Mesendoderm (in vitro differentiated cells): ENCODE data around the gene ESYT1.
A peak's percentile ranks its signal among the peaks of the same experiment; 100 is the strongest.

Experiments used
- DNase-seq: peaks from one replicate; pipeline ENCODE4 v3.0.0; 2013
- H2AK5ac ChIP-seq: 2 replicates; pipeline ENCODE4 v1.6.1; 2013; ENCODE audit warnings: low read length, inconsistent platforms
- H2BK120ac ChIP-seq: 2 replicates; pipeline ENCODE4 v1.6.1; 2013; ENCODE audit warnings: low read depth, mild to moderate bottlenecking, low read length, moderate library complexity, mixed read lengths
- H2BK15ac ChIP-seq: replicated peaks from 2 replicates; pipeline ENCODE4 v1.6.1; 2013; ENCODE audit warnings: low read depth, mild to moderate bottlenecking, moderate library complexity
- H2BK5ac ChIP-seq: 2 replicates; pipeline ENCODE4 v1.6.1; 2013; ENCODE audit warnings: low read length, inconsistent platforms
- H3K18ac ChIP-seq: 2 replicates; pipeline ENCODE4 v1.6.1; 2013; ENCODE audit warnings: mild to moderate bottlenecking, low read length, mixed read lengths
- H3K23ac ChIP-seq: one replicate; pipeline ENCODE4 v1.6.1; 2013; ENCODE audit warnings: low read length
- H3K27ac ChIP-seq: 2 replicates; pipeline ENCODE4 v1.5.1; 2013; ENCODE audit warnings: low read depth, mild to moderate bottlenecking, inconsistent platforms, low read length, moderate library complexity
- H3K27me3 ChIP-seq: 2 replicates; pipeline ENCODE4 v1.6.1; 2013; ENCODE audit warnings: low read length, control low read depth, mild to moderate bottlenecking, inconsistent platforms; ENCODE audit not compliant: insufficient read depth, poor library complexity
- H3K36me3 ChIP-seq: 2 replicates; pipeline ENCODE4 v1.6.1; 2013; ENCODE audit warnings: low read length, inconsistent platforms; ENCODE audit not compliant: control insufficient read depth, insufficient read depth
- H3K4ac ChIP-seq: one replicate; pipeline ENCODE4 v1.6.1; 2013; ENCODE audit warnings: low read depth, mild to moderate bottlenecking, low read length, moderate library complexity
- H3K4me1 ChIP-seq: 2 replicates; pipeline ENCODE4 v1.6.1; 2013; ENCODE audit warnings: low read depth, low read length, inconsistent platforms; ENCODE audit not compliant: control insufficient read depth
- H3K4me2 ChIP-seq: 2 replicates; pipeline ENCODE4 v1.6.1; 2013; ENCODE audit warnings: low read length
- H3K4me3 ChIP-seq: 2 replicates; pipeline ENCODE4 v1.5.1; 2013; ENCODE audit warnings: mild to moderate bottlenecking, low read length
- H3K56ac ChIP-seq: one replicate; pipeline ENCODE4 v1.6.1; 2013; ENCODE audit warnings: low read length
- H3K79me1 ChIP-seq: 2 replicates; pipeline ENCODE4 v1.6.1; 2013; ENCODE audit warnings: low read length, inconsistent platforms
- H3K79me2 ChIP-seq: 2 replicates; pipeline ENCODE4 v1.6.1; 2013; ENCODE audit warnings: mild to moderate bottlenecking, low read length; ENCODE audit not compliant: control insufficient read depth, insufficient read depth
- H3K9ac ChIP-seq: 2 replicates; pipeline ENCODE4 v1.6.1; 2013; ENCODE audit warnings: low read length, inconsistent platforms
- H4K5ac ChIP-seq: one replicate; pipeline ENCODE4 v1.6.1; 2013; ENCODE audit warnings: low read length
- H4K8ac ChIP-seq: one replicate; pipeline ENCODE4 v1.6.1; 2013; ENCODE audit warnings: low read depth, mild to moderate bottlenecking, control low read depth, low read length, moderate library complexity
- WGBS: extraction: QIAGEN DNeasy Blood & Tissue Kit; methylation state at CpG from one replicate; pipeline ENCODE4 v1.1.7; 2013; ENCODE audit warnings: low lambda C conversion rate, missing lambda C conversion rate; ENCODE audit not compliant: insufficient coverage; ENCODE audit errors: extremely low coverage; 5-methylcytosine and 5-hydroxymethylcytosine counted together

Gene ESYT1

GRCh38 chr12:56128670-56129205, 671 bp downstream of the ESYT1 start:
- DNase-seq = no peak
- H3K79me2 ChIP-seq = peaks cover 4% of the 10 kb centered on the region
- no CpG with 5 or more reads among the region's 20 CpGs for WGBS

DNA sequence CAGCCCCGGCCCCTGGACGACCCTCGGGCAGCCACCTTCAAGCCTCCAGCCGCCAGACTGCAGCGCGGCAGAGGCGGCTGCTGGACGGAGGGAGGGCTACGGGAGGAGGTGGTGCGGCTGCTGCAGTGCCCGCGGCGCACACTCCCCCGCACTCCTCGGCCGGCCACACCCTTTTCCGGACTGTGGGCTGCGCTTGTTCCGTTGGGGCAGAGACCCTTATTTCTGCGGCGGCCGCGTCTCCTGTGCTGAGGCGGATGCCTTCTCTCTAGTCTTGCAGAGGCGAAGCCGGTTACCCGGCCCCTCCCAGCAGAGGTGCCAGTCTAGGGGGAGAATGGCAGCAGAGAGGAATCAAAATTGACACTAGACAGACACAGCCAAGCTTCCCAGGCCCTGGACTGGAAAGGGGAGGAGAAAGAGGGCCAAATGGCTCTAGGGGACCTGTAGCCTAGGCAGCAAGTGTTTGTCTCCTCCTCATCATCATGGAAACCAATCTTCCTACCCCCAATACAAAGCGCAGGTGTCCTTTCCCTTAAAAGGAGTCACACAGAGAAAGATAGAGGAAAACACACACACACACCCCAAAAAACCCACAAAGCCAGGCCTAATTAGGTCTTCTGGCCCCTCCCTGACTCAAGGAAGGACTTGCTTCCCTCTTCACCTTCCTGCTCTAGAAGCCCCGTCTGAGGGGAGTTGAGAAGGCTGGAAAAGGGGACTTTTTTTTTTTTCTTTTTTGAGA, 1.3 kb downstream of the ESYT1 start:
- H3K4me3 ChIP-seq = peak overlapping the region; percentile 76
- H3K4ac ChIP-seq = no peak overlapping the region
- H3K36me3 ChIP-seq = peaks cover 9% of the 10 kb centered on the region
- peaks cover 8% of the 10 kb centered on the region for H3K4me1 ChIP-seq
- no peak overlapping the region for H4K5ac ChIP-seq
- H3K27ac ChIP-seq = no peak overlapping the region
- H3K18ac ChIP-seq = no peak overlapping the region
- peak overlapping the region; percentile 73 for H2AK5ac ChIP-seq
- peak overlapping the region; percentile 1 for H3K23ac ChIP-seq
- no peak overlapping the region for H4K8ac ChIP-seq
- no peaks in the 10 kb centered on the region for H3K27me3 ChIP-seq
- H3K56ac ChIP-seq = peak overlapping the region; percentile 86
- WGBS = no CpG with 5 or more reads among the region's 29 CpGs
- peaks cover 4% of the 10 kb centered on the region for H3K79me2 ChIP-seq
- no peak overlapping the region for H2BK15ac ChIP-seq
- DNase-seq = peak; percentile 66
- H3K79me1 ChIP-seq = peaks cover 10% of the 10 kb centered on the region
- H2BK5ac ChIP-seq = no peak overlapping the region
- peak overlapping the region; percentile 98 for H3K4me2 ChIP-seq
- peak overlapping the region; percentile 72 for H3K9ac ChIP-seq
- no peak overlapping the region for H2BK120ac ChIP-seq

More at GRCh38 chr12:56128670-56129205, 671 bp downstream of the ESYT1 start:
- peak overlapping the region; percentile 72 for H3K9ac ChIP-seq
- H4K8ac ChIP-seq = no peak overlapping the region
- no peak overlapping the region for H2BK120ac ChIP-seq
- peaks cover 5% of the 10 kb centered on the region for H3K36me3 ChIP-seq
- H3K4me2 ChIP-seq = peak overlapping the region; percentile 98
- H3K4ac ChIP-seq = no peak overlapping the region
- peaks cover 12% of the 10 kb centered on the region for H3K79me1 ChIP-seq
- H3K27ac ChIP-seq = peak overlapping the region; percentile 51
- no peak overlapping the region for H4K5ac ChIP-seq
- no peaks in the 10 kb centered on the region for H3K27me3 ChIP-seq
- H3K4me1 ChIP-seq = peaks cover 8% of the 10 kb centered on the region
- no peak overlapping the region for H2AK5ac ChIP-seq
- H3K18ac ChIP-seq = peak overlapping the region; percentile 13
- no peak overlapping the region for H2BK15ac ChIP-seq
- H3K23ac ChIP-seq = peak overlapping the region; percentile 1
- H2BK5ac ChIP-seq = no peak overlapping the region
- H3K56ac ChIP-seq = peak overlapping the region; percentile 86
- peak overlapping the region; percentile 76 for H3K4me3 ChIP-seq

GRCh38 chr12:56129942-56130495, 2.0 kb downstream of the ESYT1 start:
- Histone ChIP-seq H3K36me3 (peaks cover 9% of the 10 kb centered on the region), H3K4ac (no peak overlapping the region), H4K8ac (no peak overlapping the region), H2BK5ac (no peak overlapping the region), H3K27me3 (no peaks in the 10 kb centered on the region), H3K56ac (peak overlapping the region; percentile 86), H4K5ac (no peak overlapping the region), H3K4me1 (peaks cover 8% of the 10 kb centered on the region), H3K79me2 (peaks cover 4% of the 10 kb centered on the region), H3K4me2 (no peak overlapping the region), H3K9ac (peak overlapping the region; percentile 72), H2BK120ac (no peak overlapping the region), H3K79me1 (peaks cover 10% of the 10 kb centered on the region), H3K4me3 (no peak overlapping the region), H3K27ac (no peak overlapping the region), H3K18ac (no peak overlapping the region), H2AK5ac (no peak overlapping the region), H2BK15ac (no peak overlapping the region), H3K23ac (no peak overlapping the region)
- no peak for DNase-seq
- WGBS = no CpG with 5 or more reads among the region's 22 CpGs

- Histone ChIP-seq H3K4me1 (peaks cover 8% of the 10 kb centered on the region), H3K4ac (no peak overlapping the region), H2BK15ac (no peak overlapping the region), H3K27ac (no peak overlapping the region), H3K18ac (no peak overlapping the region), H3K4me2 (no peak overlapping the region), H3K23ac (no peak overlapping the region), H2AK5ac (no peak overlapping the region), H3K4me3 (no peak overlapping the region), H3K36me3 (peaks cover 9% of the 10 kb centered on the region), H2BK5ac (no peak overlapping the region), H3K56ac (no peak overlapping the region), H2BK120ac (no peak overlapping the region), H4K8ac (no peak overlapping the region), H3K79me2 (peaks cover 4% of the 10 kb centered on the region), H3K79me1 (peaks cover 10% of the 10 kb centered on the region), H3K27me3 (no peaks in the 10 kb centered on the region), H3K9ac (no peak overlapping the region), H4K5ac (no peak overlapping the region)
- DNase-seq = no peak
- WGBS = no CpG with 5 or more reads among the region's 4 CpGs
These were observed 2.8 kb downstream of the ESYT1 start for GRCh38 chr12:56130876-56131275.

DNA sequence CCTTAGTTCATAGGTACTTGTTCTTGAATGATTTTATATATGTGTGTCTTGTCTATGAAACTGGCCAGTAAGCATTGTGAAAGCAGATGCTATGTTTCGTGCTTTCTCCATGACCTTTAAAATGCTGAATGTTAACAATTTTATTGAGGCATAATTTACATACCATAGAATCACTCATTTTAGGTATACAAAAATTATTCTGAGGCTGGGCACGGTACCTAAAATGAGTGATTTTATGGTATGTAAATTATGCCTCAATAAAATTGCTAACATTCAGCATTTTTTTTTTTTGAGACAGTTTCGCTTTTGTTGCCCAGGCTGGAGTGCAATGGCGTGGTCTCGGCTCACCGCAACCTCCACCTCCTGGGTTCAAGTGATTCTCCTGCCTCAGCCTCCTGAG, 6.8 kb downstream of the ESYT1 start:
- Histone ChIP-seq H3K27ac (no peak overlapping the region), H3K4me1 (no peaks in the 10 kb centered on the region), H3K4me3 (no peak overlapping the region), H4K8ac (no peak overlapping the region), H2AK5ac (no peak overlapping the region), H2BK120ac (no peak overlapping the region), H3K4me2 (no peak overlapping the region), H3K18ac (no peak overlapping the region), H3K9ac (no peak overlapping the region), H4K5ac (no peak overlapping the region), H3K79me1 (peaks cover 4% of the 10 kb centered on the region), H2BK5ac (no peak overlapping the region), H3K79me2 (no peaks in the 10 kb centered on the region), H3K36me3 (peaks cover 21% of the 10 kb centered on the region), H3K56ac (no peak overlapping the region), H3K4ac (no peak overlapping the region), H3K27me3 (no peaks in the 10 kb centered on the region), H2BK15ac (no peak overlapping the region), H3K23ac (no peak overlapping the region)
- no peak for DNase-seq
- WGBS = no CpG with 5 or more reads among the region's 6 CpGs
